UCSD-AML1 (cell line): ENCODE results near the gene TMEM242.

ENCODE experiments used
- DNase-seq: peaks from one replicate; lab custom pipeline; 2025; ENCODE audit not compliant: unreplicated experiment; lab: John Stamatoyannopoulos, UW

TMEM242 gene

GRCh38 chr6:157253017-157253416 lies 70.3 kb downstream of the TMEM242 start:
- DNase-seq = no peak

DNA sequence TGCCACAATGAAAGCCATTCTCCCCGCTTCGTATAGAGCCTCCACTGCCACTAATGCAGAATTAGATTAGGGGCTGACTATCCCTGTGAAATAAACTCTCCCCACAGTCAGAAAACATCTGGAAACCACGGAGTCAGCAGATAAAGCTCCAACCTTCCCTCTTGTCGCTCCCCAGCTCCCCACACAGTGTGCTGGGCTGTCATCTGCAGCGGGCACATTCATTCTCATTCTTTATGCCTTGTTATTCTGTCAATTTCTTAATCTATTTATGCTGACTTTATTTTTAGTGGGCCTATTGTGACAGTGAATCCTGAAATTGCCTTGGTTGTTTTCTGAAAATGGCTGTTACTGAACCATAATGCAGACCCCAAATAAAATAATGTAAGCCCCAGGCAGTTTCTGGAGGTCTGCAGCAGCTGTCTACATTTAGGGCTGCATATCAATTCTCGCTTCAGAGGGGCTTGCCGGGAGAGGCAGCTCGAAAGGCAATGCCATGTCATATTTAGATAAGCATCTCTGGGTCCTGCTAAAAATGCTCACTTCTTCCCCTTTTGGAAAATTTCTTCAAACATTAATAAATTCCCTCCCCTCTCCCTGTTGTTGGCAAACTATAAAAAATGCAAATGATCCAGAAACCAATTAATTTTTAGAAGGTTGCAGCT lies 71.6 kb downstream of the TMEM242 start:
- DNase-seq = no peak

DNA sequence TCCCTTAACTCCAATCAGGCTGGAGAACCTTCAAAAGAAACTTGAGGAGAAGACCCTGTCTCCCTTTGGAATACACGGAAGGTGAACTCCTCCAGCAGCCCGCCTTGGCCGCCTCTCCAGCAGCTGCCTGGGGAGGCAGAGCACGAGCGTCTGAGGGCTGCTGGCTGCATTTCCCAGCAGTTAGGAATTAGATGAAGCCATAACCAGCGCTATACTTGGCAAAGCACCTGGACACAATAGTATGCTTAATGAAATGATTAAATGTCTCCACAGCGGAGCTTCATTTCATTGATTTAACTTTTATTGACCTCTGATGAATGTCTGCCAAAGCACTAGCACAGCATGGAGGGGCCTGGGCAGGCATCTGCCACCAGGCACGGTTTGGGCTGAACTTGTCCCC lies 73.5 kb downstream of the TMEM242 start:
- DNase-seq = no peak

DNA sequence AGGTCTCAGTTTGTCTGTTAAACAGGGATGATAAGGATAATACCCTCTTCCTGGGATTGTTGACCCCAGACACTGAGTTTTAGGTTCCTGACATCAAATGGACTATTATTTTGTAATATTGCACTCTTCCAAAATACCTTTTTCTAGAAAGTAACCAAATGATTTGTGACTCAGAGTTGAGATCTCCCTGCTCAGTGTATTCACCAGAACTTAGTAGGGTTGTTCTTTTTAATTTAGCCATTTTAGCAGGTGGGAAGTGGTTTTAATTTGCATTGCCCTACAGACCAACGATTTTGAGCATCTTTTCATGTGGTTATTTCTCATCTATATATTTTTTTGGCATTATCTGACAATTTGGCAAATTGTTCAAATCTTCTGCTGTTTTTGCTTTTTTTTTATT lies 75.1 kb downstream of the TMEM242 start:
- DNase-seq = no peak

DNA sequence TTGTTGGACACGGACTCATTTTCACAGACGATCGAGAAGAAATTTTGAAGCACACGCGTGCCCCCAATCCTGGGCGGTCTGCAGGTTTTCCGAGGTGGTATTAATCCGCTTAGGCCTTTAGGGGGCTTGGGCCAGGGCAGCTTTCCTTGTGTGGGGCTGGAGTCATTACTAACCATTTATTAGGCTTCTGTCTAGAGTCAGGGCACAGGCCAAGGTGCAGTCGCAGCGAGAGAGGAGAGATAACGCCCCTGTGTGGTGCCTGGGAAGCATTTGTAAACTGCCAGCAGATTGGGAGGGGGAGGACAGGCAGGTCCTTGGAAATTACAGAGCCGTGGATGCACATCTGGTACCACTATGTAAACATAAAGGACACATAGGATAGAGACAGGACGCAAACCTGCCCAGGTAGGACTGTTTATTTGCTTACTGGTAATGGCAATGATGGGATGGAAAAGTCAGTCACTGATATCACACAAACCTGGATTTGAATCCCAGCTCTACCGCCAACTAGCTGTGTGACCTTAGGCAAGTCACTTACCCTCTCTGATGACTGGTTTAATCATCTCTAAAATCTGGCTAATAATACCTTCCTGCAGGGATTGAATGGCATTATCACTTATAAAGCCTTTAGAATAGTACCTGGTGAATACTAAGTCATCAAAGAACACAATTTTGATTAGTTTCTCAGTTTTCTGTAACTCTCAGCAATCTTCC lies 76.4 kb downstream of the TMEM242 start:
- no peak for DNase-seq

- no peak for DNase-seq
Measured at GRCh38 chr6:157246048-157246630, 77.2 kb downstream of the TMEM242 start.

GRCh38 chr6:157245436-157245835 lies 77.9 kb downstream of the TMEM242 start:
- no peak for DNase-seq

- DNase-seq = no peak
Measured at GRCh38 chr6:157244780-157245179, 78.5 kb downstream of the TMEM242 start.

DNA sequence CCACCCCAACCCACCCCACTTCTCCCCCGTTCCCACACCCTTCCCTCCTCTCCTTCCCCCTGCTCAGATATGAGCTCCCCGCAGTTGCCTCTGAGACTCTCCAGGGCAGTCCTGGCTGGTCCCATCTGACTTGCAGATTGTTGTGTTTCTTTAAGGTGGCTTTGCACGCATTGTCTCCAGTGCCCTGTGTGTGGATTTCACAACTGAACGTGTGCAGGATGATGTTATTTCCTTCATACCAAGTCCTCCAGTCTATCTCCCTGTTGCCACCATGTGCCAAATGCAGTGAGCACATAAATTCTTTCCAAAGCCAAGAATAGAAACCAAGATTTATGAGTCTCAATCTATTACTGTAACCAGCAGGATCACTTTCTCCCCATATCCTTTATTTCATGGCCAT lies 79.1 kb downstream of the TMEM242 start:
- DNase-seq = no peak

DNA sequence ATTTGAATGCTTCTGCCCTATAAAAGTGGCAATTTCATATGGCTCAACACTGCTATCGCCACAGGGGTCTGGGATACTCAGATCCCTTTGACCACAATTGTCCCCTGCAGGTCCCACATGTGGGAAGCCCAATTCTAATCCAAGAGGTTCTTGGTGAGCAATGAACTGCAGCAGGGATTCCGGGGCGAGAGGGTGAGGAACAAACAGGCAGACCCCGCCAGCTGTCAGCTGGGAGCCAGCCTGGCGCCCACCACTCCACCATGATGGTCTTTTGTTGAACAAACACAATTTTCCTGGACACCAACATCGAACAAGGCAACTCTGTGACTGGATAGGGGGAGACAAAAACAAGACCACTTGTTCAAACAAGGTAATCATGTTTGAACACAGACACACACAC lies 80.5 kb downstream of the TMEM242 start:
- DNase-seq = no peak

DNA sequence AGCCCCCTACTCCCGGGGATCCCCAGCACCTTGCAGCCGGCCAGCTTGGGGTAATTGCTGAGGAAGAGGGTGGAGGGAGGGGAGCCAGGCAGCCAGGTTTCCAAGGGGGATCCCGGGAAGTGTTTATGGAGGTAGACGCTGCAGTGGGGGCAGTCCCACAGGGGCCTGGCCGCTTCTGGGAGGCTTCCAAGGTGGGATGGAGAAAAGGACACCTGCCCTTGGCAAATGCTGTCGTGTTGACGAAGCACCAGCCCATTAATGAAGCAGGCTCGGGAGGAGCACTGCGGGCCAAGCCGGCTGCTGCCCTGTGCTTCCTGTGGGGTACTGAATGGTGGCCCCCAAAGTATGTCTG lies 82.4 kb downstream of the TMEM242 start:
- DNase-seq = no peak

DNA sequence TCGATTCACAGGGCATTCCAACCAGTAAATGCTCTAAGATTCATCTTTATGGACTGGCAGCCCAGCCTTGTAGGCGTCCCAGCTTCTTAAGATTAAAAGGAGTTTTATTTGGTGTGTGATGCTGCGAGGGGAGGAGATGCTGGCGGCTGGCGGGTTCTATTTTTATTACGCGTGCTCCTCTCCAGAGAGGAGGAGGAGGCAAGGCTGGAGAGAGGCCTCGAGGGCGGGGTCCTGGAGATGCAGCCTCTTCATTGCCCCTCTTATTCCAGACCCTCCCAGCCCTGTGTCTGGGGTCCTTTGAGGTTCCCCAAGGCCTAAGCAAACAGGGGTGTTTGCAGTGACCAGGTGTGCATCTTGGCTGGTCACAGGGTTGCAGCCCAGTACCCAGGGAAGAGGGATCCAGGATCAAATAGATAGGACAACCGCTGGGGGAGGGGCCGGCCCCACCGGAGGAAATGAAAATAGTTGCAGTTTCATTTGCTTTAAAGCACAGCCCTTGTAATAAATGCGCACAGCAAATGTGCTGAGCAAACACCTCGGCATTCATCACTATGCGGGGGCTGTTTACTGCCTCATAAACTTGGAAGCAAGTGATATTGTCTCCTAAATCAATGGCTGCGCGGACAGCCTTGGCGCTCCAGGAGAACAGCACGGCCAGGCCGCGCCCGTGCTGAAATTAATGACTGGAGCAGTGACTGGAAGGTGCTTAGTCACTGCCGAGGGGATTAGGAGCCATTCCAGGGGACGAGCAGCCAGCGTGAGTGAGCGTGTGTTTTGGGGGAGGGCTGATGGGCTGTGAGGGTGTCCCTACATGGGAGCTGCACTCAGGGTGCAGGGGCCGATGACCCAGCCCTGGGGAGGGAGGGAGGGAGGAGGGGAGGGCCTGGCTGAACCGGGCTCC lies 83.0 kb downstream of the TMEM242 start:
- no peak for DNase-seq

DNA sequence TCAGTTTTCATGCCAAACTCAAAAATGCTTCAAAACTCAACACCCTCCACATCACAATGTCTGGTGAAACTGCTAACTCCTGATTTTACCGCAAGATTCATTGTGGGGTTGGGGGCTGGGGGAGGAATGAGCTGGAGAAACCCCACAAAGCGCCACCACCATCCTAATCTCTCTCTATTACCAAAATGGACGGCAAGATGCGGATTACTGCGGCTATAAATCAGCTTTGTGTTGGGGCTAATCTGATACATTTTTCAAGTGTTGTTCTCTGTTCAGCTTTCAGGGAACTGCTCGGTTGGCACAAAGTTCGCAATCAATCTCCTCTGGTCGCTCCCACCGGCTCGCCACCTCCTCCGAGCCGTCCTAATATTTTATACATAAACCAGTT lies 83.7 kb downstream of the TMEM242 start:
- no peak for DNase-seq
